Endothelial cell of umbilical vein (primary cell): ENCODE data around the gene SDK2. TPM values are rescaled to one million over a fixed set of nuclear protein-coding genes. Genes with fewer than 3 reads are reported as not detected.

Experiments used
- BruUV-seq: library from RNA; stranded (reverse); fragments of 400-500 nt; replicated peaks from 2 replicates; lab custom pipeline; 2021; lab: Mats Ljungman, UMichigan
- CTCF ChIA-PET: fragments of 300-600, 350-600 bp; sonication (Branson Sonifier 250); formaldehyde crosslinking; loops from one replicate; lab custom pipeline; 2021; ENCODE audit warnings: antibody characterized with exemption, inconsistent platforms; lab: Charles Lee
- POLR2A ChIA-PET: fragments of 300-600, 350-600 bp; sonication (Branson Sonifier 250); formaldehyde crosslinking; loops from one replicate; lab custom pipeline; 2021; ENCODE audit warnings: antibody characterized with exemption, inconsistent platforms; lab: Charles Lee
- DNase-seq: peaks from one replicate; pipeline ENCODE4 v3.0.0-alpha.2; 2011; ENCODE audit warnings: low read depth, low spot score
- FAIRE-seq: peaks from 2 replicates; lab custom pipeline; 2011; peaks lifted over from hg19 to GRCh38; lab: Jason Lieb, UNC
- H2AFZ ChIP-seq: 2 replicates; pipeline ENCODE4 v1.6.0; 2012; ENCODE audit warnings: low read depth, low read length, control low read depth, inconsistent platforms
- H3K27ac ChIP-seq: 2 replicates; pipeline ENCODE4 v1.5.1; 2011; ENCODE audit warnings: low read depth, mild to moderate bottlenecking, control low read depth, low read length, moderate library complexity; ENCODE audit not compliant: insufficient read depth
- H3K27me3 ChIP-seq, 2 experiments: 2 replicates each; pipeline versions ENCODE4 v1.6.0 to v1.6.1; 2011; ENCODE audit warnings: low read length in 2 of 2, mixed read lengths in 1 of 2; ENCODE audit not compliant: control insufficient read depth in 2 of 2, insufficient read depth in 2 of 2
- H3K36me3 ChIP-seq, 2 experiments: 2 replicates in 1 of 2; 3 replicates in 1 of 2; pipeline ENCODE4 v1.5.1; 2011; ENCODE audit warnings: low read length in 2 of 2, mild to moderate bottlenecking in 1 of 2, moderate library complexity in 1 of 2; ENCODE audit not compliant: control insufficient read depth in 2 of 2, insufficient read depth in 2 of 2; ENCODE audit errors: extremely low read depth in 1 of 2
- H3K4me1 ChIP-seq: 3 replicates; pipeline ENCODE4 v1.5.1; 2011; ENCODE audit warnings: mild to moderate bottlenecking, low read length; ENCODE audit not compliant: control insufficient read depth, insufficient read depth; ENCODE audit errors: extremely low read depth
- H3K4me2 ChIP-seq: 2 replicates; pipeline ENCODE4 v1.6.1; 2011; ENCODE audit warnings: low read length, control low read depth, mixed read lengths; ENCODE audit not compliant: insufficient read depth
- H3K4me3 ChIP-seq, 3 experiments: fragments of 200-600 bp in 1 of 3; sonication (generic), shearing (Covaris generic) in 1 of 3; replicated peaks in 1 of 3; 2 replicates each; pipeline ENCODE4 v1.5.1; 2011 to 2016; ENCODE audit warnings: control low read depth in 3 of 3, low read length in 3 of 3, mild to moderate bottlenecking in 2 of 3, inconsistent platforms in 1 of 3, low read depth in 1 of 3, moderate library complexity in 1 of 3; ENCODE audit not compliant: insufficient read depth in 1 of 3
- H3K79me2 ChIP-seq: 2 replicates; pipeline ENCODE4 v1.6.0; 2012; ENCODE audit warnings: low read length, inconsistent platforms; ENCODE audit not compliant: control insufficient read depth, insufficient read depth
- H3K9ac ChIP-seq: replicated peaks from 2 replicates; pipeline ENCODE3; 2011; ENCODE audit warnings: low read length, control low read depth; ENCODE audit not compliant: insufficient read depth; ENCODE audit errors: extremely low read depth
- H3K9me1 ChIP-seq: replicated peaks from 3 replicates; pipeline ENCODE4 v1.6.0; 2011; ENCODE audit warnings: mild to moderate bottlenecking, low read length; ENCODE audit not compliant: control insufficient read depth, insufficient read depth; ENCODE audit errors: extremely low read depth
- H3K9me3 ChIP-seq: replicated peaks from 2 replicates; pipeline ENCODE4 v1.5.1; 2012; ENCODE audit warnings: low read length, inconsistent platforms; ENCODE audit not compliant: control insufficient read depth, insufficient read depth
- H4K20me1 ChIP-seq: replicated peaks from 2 replicates; pipeline ENCODE3; 2011; ENCODE audit warnings: mild to moderate bottlenecking, low read length; ENCODE audit not compliant: control insufficient read depth, insufficient read depth; ENCODE audit errors: extremely low read depth
- CTCF ChIP-seq, 2 donors: IDR thresholded peaks; 1 replicate in 1 of 2; 2 replicates in 1 of 2; pipeline ENCODE4 v1.5.1; 2011; ENCODE audit warnings: low read length in 2 of 2, mild to moderate bottlenecking in 2 of 2, moderate library complexity in 2 of 2, control low read depth in 1 of 2, inconsistent platforms in 1 of 2, low read depth in 1 of 2; ENCODE audit not compliant: insufficient read depth in 1 of 2; ENCODE audit errors: extremely low read depth in 1 of 2
- EZH2 ChIP-seq: IDR thresholded peaks from 2 replicates; pipeline ENCODE4 v1.6.1; 2012; ENCODE audit warnings: borderline replicate concordance, low read depth, mild to moderate bottlenecking, moderate library complexity, low read length, inconsistent platforms; ENCODE audit not compliant: severe bottlenecking
- FOS ChIP-seq: IDR thresholded peaks from 2 replicates; pipeline ENCODE4 v1.6.1; 2011; ENCODE audit warnings: mild to moderate bottlenecking, low read length, moderate library complexity, borderline replicate concordance; ENCODE audit not compliant: insufficient read depth
- GATA2 ChIP-seq: IDR thresholded peaks from 2 replicates; pipeline ENCODE4 v1.7.0; 2011; ENCODE audit warnings: low read depth, mild to moderate bottlenecking, moderate library complexity, mixed read lengths, low read length; ENCODE audit not compliant: insufficient read length, insufficient read depth
- JUN ChIP-seq: IDR thresholded peaks from 2 replicates; pipeline ENCODE4 v1.6.1; 2011; ENCODE audit warnings: borderline replicate concordance, low read depth; ENCODE audit not compliant: insufficient read length, insufficient read depth
- MAX ChIP-seq: IDR thresholded peaks from 2 replicates; pipeline ENCODE4 v1.6.1; 2011; ENCODE audit not compliant: insufficient read depth, insufficient read length
- MYC ChIP-seq: IDR thresholded peaks from one replicate; pipeline ENCODE4 v1.6.1; 2011; ENCODE audit warnings: mild to moderate bottlenecking, low read depth, low read length
- POLR2A ChIP-seq: IDR thresholded peaks from 2 replicates; pipeline ENCODE4 v1.6.1; 2012; ENCODE audit warnings: low read depth, mild to moderate bottlenecking, control low read depth, low read length
- POLR2AphosphoS5 ChIP-seq: IDR thresholded peaks from 2 replicates; pipeline ENCODE4 v1.6.1; 2012; ENCODE audit warnings: low read depth, mild to moderate bottlenecking, control low read depth, low read length, moderate library complexity; ENCODE audit not compliant: insufficient read depth
- dilution Hi-C: fragments of 300-500 bp; cut with MboI; formaldehyde crosslinking; loops from one replicate; pipeline ENCODE4 v1.15.0; 2019; ENCODE audit warnings: low sequenced_read_pairs; ENCODE audit not compliant: extremely low pct_ligation_motif_present
- intact Hi-C: fragments of 100-400 bp; cut with micrococcal nuclease; formaldehyde crosslinking; loops from one replicate; pipeline ENCODE4 v1.10.0; 2022
- polyA plus RNA-seq, 4 experiments: library from polyadenylated mRNA; depleted of rRNA in 3 of 4; stranded (reverse) in 3 of 4; unstranded in 1 of 4; fragments of >200 nt; gene quantifications; 2 replicates each; pipeline versions ENCODE4 v1.2.1 to v1.2.3, GENCODE V29; 2011 to 2012; ENCODE audit warnings: missing spikeins in 1 of 4
- total RNA-seq: library from RNA; stranded (reverse); gene quantifications from 2 replicates; pipeline ENCODE4 v1.2.3, GENCODE V29; 2021

Gene SDK2
- total and polyA plus RNA-seq, 2 donors (not counting 3 experiments of a cell fraction or from before 2014, with no cell fraction given) = not detected

- H3K27ac ChIP-seq = peak overlapping the region; percentile 78
- peak overlapping the region; percentile 80 for H3K9ac ChIP-seq
- dilution Hi-C loops = no loop called here
- TF ChIP-seq JUN (no peak), POLR2A (no peak), EZH2 (no peak), MYC (no peak), GATA2 (no peak), MAX (no peak), FOS (no peak), POLR2AphosphoS5 (no peak), CTCF (IDR thresholded peaks at IDR 0.05; ENCODE audit: extremely low read depth in 1 of 2, insufficient read depth in 1 of 2, low read depth in 1 of 2, low read length in 2 of 2) (no peak)
- ChIA-PET CTCF (interaction anchor here (0.9 to 6.5 kb wide), 3 partner anchors 28 to 581 kb away, joined by 3 to 70 read pairs (median 4); no protein-coding TSS in a partner anchor), POLR2A (no interaction called here)
- H3K9me1 ChIP-seq = no peaks in the 10 kb centered on the region
- H3K9me3 ChIP-seq = no peaks in the 10 kb centered on the region
- peaks cover 56% of the 10 kb centered on the region for H3K4me1 ChIP-seq
- FAIRE-seq (peak; percentile 12), DNase-seq (peak; percentile 18)
- no TSS peak for BruUV-seq
- H4K20me1 ChIP-seq = no peaks in the 10 kb centered on the region
- intact Hi-C loops = loop anchor here (1.0 to 10.0 kb wide), 3 partner anchors 14 to 401 kb away; a partner anchor contains a TSS
- peak overlapping the region; percentile 94 for H3K4me2 ChIP-seq
- no peak overlapping the region for H2AFZ ChIP-seq
- peak overlapping the region in 1 of 3 experiments; percentile 54 for H3K4me3 ChIP-seq
- peaks cover 74% of the 10 kb centered on the region for H3K79me2 ChIP-seq
- H3K36me3 ChIP-seq = no peaks in the 10 kb centered on the region
- no peaks in the 10 kb centered on the region for H3K27me3 ChIP-seq
Observed at GRCh38 chr17:73305845-73306836, 338.1 kb downstream of the SDK2 start.
